Astrocyte (in vitro differentiated cells and primary cell): ENCODE results near the gene LRTM2.

Experiments
- CTCF ChIP-seq: IDR thresholded peaks from 2 replicates; pipeline ENCODE4 v1.5.1; 2011; ENCODE audit warnings: low read depth, mild to moderate bottlenecking, inconsistent platforms, low read length, moderate library complexity; ENCODE audit not compliant: insufficient read depth
- EZH2 ChIP-seq: IDR thresholded peaks from 2 replicates; pipeline ENCODE4 v1.6.1; 2012; ENCODE audit warnings: mild to moderate bottlenecking, low read length, inconsistent platforms; ENCODE audit not compliant: insufficient read depth

- TF ChIP-seq CTCF (no peak), EZH2 (no peak)
Observed at GRCh38 chr12:1773937-1774655, 46.3 kb upstream of the LRTM2 start.
